Measurements from ENCODE around the gene SPAG9.

SPAG9 gene

DNA sequence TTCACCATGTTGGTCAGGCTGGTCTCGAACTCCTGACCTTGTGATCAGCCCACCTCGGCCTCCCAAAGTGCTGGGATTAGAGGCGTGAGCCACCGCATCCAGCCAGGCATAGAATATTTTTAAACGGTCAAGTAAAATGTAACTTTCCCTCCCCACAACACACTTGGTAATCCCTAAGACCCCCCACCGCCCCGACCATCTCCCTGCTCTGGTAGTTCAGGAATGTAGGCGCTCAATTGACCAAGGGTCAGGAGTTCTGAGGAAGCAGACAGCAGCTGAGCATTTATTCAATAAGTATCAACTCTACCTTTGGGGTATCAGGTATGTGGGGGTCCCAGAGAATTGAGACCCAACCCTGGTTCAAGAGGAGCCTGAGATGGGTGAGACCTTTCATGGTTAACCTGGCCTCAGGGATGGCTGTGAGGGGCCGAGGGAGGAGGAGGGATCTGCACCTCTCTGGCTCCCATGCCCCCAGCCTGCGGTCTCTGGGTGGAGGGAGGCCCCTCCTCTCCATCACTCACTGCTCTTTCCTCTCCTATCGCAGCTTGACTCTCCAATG is 206.1 kb downstream of the SPAG9 start:
- TF ChIP-seq, protein P1, sequence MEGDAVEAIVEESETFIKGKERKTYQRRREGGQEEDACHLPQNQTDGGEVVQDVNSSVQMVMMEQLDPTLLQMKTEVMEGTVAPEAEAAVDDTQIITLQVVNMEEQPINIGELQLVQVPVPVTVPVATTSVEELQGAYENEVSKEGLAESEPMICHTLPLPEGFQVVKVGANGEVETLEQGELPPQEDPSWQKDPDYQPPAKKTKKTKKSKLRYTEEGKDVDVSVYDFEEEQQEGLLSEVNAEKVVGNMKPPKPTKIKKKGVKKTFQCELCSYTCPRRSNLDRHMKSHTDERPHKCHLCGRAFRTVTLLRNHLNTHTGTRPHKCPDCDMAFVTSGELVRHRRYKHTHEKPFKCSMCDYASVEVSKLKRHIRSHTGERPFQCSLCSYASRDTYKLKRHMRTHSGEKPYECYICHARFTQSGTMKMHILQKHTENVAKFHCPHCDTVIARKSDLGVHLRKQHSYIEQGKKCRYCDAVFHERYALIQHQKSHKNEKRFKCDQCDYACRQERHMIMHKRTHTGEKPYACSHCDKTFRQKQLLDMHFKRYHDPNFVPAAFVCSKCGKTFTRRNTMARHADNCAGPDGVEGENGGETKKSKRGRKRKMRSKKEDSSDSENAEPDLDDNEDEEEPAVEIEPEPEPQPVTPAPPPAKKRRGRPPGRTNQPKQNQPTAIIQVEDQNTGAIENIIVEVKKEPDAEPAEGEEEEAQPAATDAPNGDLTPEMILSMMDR (IDR thresholded peaks at IDR 0.05; ENCODE audit: low read depth, low read length, missing control alignments): no peak
- no peak overlapping the region for H3K4me3 ChIP-seq (ENCODE audit: low read depth, low read length)

DNA sequence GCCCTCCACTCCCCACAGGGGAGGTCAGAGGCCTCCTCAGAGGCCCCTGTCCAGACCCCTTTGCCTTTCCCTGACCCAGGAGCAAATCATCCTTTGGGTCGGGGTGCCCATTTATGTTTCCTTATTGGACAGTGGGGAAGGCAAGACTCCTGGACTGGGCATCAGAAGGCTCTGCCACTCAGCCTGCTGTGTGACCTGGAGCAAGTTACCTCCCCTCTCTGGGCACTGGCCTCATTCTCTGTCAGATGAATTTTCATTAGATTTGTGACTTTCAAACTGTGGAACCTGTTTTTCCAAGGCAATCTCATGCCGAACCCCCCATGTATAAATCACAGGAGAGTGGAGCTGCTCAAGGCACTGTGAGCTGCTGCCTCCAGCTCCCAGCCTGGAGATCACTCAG is 207.5 kb downstream of the SPAG9 start:
- TF ChIP-seq, protein P1 (IDR thresholded peaks at IDR 0.05; ENCODE audit: low read depth, low read length, missing control alignments): no peak
- no peak overlapping the region for H3K4me3 ChIP-seq (ENCODE audit: low read depth, low read length)
- DNase-seq (ENCODE audit: low read depth): no peak

More for the DNA sequence above, 206.1 kb downstream of the SPAG9 start:
- DNase-seq (ENCODE audit: low read depth): no peak

All from GM12864 (cell line).